Hematopoietic multipotent progenitor cell (in vitro differentiated cells): ENCODE data around the gene ILF3. TPM values are rescaled to one million over a fixed set of nuclear protein-coding genes. Genes with fewer than 3 reads are reported as not detected.

Experiments used
- DNase-seq, 3 donors: peaks; one replicate each; pipeline ENCODE4 v3.0.0-alpha.2; 2011 to 2015; ENCODE audit warnings: low read depth in 2 of 3, low spot score in 2 of 3
- total RNA-seq: library from RNA; depleted of rRNA; stranded (reverse); fragments of >200 nt; gene quantifications from one replicate; pipeline ENCODE4 v1.2.3, GENCODE V29; 2012

ILF3 gene
- 213 TPM for total RNA-seq

- DNase-seq = peak; percentile 100
Observed at GRCh38 chr19:10653732-10654609, at the start of gene ILF3. TSS of gene ILF3 (plus strand) at chr19:10654346. CDS start at chr19:10670606, 16,260 bp downstream.

DNA sequence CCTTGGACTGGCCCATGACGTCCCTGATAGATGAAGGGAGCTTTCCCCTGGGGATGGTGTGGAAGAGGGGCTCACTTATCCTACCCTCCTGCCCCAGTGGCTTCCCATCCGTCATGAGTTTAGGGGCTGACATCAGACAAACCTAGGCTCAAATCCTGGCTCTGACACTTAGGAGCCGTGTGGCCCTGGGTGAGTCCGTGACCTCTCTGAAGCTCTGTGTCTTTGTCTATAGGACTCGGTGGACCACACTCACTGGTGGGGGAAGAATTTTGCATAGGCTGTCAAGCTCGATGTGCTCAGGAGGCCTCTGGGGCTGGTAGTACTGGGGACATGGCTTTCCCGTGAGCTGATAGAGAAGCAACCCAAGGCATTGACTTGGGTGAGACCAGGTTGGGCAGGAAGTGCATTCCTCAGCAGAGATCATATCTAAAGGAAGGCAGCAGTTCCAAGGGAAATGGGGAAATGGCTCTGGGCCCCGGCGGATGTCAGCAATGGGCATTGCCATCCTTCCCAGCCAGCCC is 49.6 kb upstream of the ILF3 start:
- no peak for DNase-seq

DNA sequence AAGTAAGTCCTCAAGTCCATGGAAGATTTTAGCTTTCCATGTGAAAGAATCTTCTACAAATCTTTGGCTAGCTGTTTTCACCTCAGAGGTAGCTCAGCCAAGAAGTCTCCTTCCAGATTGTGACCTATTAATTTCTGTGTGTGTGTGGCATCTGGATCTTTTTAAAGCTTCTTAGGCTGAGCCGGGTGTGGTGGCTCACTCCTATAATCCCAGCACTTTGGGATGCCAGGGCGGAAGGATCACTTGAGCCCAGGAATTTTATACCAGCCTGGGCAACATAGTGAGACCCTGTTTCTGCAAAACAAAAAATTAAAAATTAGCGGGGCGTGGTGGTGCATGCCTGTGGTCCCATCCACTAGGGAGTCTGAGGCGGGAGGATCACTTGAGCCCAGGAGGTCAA is 42.2 kb upstream of the ILF3 start:
- DNase-seq = no peak

DNA sequence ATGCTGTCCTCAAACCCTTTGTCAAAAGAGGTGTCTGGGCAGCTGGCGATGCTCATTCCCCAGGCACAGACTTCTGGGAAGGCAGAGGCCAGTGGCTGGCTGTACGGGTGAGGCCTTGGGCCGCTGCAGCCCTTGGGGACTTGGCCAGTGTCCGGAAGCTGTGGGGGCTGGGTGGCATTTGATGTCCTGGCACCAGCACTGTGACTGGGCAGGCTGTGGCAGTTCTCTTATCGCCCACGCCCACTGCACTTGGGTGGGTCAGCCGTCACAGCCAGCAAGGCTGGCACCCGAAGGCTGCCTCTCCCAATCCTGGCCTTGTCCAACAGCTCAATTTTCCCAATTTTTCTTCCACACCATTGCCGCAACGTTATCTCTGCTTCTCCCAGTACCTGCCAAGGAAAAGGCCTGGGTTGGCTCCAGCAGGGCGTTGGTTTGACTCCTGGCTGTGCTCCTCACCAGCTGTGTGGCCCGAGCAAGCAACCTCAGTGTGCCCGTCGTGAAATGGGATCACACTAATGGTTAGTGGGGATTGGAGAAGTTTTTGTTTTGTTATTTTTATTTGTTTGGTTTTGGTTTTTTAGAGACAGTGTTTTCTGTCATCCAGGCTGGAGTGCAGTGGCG is 41.5 kb upstream of the ILF3 start:
- DNase-seq = no peak

DNA sequence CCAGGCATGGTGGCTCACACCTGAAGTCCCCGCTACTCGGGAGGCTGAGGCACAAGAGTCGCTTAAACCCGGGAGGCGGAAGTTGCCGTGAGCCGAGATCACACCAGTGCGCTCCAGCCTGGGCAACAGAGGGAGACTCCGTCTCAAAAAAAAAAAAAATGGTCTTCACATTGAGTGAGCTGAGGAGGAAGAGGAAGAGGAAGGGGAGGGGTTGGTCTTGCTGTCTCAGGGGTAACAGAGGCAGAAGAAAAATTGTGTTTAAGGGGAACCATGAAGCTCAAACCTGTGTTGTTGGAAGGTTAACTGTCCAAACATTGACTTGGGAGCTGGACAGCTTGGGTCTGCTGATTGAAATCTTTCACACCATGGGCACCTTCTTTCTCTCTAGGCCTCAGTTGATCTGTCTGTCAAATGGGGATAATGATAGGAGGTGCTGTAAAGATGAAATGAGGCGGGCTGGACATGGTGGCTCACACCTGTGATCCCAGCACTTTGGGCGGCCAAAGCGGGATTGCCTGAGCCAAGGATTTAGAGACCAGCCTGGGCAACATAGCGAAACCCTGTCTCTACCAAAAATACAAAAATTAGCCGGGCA is 38.6 kb upstream of the ILF3 start:
- DNase-seq = no peak

DNA sequence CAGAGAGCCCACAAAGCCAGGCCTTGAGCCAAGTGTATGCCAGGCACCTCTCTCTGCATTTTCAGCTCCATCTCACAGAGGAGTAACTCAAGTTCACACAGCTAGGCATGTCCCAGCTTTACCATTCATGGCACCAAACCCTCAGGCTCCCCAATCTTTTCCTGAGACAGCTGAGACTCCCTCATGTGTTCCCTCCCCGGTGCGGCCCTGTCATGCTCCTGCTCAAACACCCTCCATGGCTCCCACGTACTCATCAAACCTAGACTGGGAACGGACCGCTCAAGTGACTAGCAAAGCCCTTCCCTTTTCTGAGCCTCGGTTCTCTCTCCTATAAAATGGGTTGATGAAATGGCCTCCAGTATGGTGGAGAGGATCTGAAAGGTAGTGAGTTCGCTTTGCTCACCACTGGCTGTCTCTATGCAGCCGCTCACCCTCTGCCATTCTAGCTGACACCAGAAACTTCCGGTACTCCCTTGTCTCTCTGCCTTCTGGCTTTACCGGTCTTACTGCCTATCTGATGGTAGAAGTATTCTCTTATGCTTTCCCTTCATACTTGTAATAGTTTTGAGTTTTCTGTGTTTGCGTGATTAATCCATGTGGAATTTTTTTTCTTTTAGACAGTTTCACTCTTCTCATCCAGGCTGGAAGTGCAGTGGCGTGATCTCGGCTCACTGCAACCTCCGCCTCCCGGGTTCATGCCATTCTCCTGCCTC is 36.6 kb upstream of the ILF3 start:
- no peak for DNase-seq

- DNase-seq = no peak
Observed at GRCh38 chr19:10618846-10619245, 35.3 kb upstream of the ILF3 start.

DNA sequence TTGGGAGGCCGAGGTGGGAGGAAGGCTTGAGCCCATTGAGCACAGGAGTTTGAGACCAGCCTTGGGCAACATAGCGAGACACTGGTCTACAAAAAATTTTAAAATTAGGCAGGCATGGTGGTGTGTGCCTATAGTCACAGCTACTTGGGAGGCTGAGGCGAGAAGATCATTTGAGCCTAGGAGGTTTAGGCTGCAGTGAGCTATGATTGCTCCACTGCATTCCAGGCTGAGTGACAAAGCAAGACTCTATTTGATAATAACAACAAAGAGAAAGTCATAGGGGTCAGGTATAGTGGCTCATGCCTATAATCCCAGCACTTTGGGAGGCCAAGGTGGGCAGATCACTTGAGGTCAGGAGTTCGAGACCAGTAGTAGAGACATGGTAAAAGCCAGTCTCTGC is 33.4 kb upstream of the ILF3 start:
- DNase-seq = no peak

- DNase-seq = no peak
Observed at GRCh38 chr19:10621966-10622365, 32.2 kb upstream of the ILF3 start.

DNA sequence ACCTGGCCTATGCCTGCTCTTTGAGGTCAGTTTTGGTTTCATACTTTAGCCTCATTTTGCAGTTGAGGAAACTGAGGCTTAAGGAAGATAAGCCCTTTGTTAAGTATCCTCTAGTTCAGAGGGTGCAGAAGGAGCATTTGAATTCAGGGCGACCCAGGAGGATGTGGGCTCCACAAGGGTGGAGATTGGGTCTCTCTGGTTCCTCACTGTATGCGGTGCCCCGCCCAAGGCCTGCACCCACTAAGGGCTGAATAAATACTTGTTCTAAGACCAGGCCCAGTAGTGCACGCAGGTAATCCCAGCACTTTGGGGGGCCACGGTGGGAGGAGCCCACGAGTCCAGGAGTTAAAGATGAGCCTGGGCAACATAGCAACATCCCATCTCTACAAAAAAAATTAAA is 29.6 kb upstream of the ILF3 start:
- no peak for DNase-seq

DNA sequence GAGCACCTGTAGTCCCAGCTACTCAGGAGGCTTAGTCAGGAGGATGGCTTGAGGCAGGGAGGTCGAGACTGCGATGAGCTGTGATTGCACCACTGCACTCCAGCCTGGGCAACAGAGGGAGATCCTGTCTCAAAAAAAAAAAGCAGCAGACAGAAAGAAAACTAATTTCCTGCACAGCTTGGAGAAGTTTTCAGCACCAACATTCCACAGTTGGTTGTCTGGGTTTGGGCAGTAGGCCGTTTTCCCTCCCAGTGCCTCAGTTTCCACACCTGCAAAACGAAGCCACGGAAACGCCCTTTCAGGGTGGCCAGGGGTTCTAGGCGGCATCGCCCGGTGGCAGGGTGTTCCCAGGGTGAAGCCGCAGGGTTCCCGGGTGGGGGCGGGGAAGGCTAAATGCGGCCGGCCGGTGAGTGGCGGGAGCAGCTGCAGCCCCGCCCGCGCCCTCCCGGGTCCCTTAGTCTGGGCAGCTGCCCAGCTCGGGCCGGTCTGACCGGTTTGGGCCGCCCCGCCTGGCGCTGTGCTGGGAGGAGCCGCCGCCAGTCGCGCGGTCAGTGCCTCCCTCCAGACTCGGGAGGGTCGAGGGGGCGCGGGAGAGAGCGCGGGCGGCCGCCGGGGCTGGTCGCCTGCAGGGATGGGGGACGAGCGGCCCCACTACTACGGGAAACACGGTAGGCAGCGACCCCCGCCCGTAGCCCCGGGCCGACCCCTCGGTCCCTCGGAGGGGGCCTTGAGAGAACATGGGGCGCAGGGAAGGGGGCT is 29.0 kb upstream of the ILF3 start, which contains the start of gene SLC44A2:
Gene SLC44A2, plus strand, starts transcription at position 551 of the 759 bp plus-strand sequence. Its CDS starts 81 bp downstream, at position 632.
- no peak for DNase-seq

- DNase-seq = no peak
Observed at GRCh38 chr19:10625762-10626138, 28.4 kb upstream of the ILF3 start.

- no peak for DNase-seq
Observed at GRCh38 chr19:10631874-10632273, 22.3 kb upstream of the ILF3 start.

- no peak for DNase-seq
Observed at GRCh38 chr19:10634430-10634829, 19.7 kb upstream of the ILF3 start.

- DNase-seq = no peak
Observed at GRCh38 chr19:10634963-10635362, 19.2 kb upstream of the ILF3 start.

DNA sequence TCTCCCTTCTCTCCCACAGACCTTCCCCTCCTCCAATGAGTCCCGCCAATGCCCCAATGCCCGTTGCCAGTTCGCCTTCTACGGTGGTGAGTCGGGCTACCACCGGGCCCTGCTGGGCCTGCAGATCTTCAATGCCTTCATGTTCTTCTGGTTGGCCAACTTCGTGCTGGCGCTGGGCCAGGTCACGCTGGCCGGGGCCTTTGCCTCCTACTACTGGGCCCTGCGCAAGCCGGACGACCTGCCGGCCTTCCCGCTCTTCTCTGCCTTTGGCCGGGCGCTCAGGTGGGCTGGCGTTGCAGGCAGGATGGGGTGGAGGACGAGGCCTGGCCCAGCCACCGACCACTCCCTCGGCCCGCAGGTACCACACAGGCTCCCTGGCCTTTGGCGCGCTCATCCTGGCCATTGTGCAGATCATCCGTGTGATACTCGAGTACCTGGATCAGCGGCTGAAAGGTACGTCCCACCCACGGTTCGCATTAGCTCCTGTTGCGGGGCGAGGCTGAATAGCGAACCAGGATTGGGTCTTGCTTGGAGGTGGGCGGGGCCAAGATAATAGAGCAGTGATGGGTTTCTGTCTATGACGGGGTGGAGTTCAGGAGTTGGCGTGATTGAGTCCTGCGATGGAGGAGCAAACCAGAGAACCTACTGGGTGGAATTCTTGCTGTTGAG is 17.7 kb upstream of the ILF3 start:
- DNase-seq = no peak

GRCh38 chr19:10637894-10638293 is 16.3 kb upstream of the ILF3 start:
- no peak for DNase-seq

GRCh38 chr19:10639836-10640235 is 14.3 kb upstream of the ILF3 start:
- no peak for DNase-seq

DNA sequence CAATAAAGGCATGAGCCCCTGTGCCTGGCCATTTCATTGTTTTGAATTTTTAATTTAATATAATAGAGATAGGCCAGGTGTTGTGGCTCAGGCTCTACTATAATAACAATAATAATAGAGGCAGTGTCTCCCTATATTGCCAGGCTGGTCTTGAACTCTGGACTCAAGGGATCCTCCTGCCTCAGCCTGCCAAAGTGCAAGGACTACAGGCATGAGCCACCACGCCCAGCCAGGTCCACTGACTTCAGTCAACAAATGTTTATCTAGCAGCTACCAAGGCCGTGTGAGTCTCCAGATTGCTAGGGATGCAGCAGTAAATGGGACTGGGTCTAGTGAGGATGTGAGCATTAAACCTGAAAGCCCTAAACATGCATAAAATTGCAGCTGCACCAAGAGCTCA is 13.8 kb upstream of the ILF3 start:
- DNase-seq = no peak

- no peak for DNase-seq
Observed at GRCh38 chr19:10641248-10641647, 12.9 kb upstream of the ILF3 start.
